ENCODE data around the gene C10orf71.

C10orf71 gene

DNA sequence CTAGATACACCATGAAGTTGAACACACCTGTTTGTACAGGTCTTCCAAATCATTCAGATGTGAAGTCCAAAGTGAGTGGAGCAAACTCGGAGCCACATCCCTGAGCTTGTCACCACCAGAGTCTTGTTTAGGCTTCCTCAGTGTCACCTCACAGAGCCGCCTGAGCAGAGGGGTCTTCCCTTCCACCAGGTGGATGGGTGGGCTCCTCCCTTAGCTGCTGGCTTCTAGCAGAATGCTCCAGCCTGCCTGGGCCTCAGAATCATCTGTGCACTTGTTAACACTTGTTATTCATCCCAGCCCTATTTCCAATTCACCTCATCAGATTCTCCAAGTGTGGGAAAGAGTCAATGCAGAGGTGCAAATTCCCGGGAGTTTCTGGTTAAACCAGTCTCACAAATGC, 32.5 kb downstream of the C10orf71 start:
- Histone ChIP-seq H3K9me3 (ENCODE audit: insufficient read depth, low read depth, low read length) (no peaks in the 10 kb centered on the region), H3K36me3 (ENCODE audit: insufficient read depth, low read depth, low read length) (no peaks in the 10 kb centered on the region), H3K27me3 (ENCODE audit: insufficient read depth, low read length) (no peaks in the 10 kb centered on the region), H3K9ac (ENCODE audit: low read depth, low read length) (no peak overlapping the region), H3K4me3 (ENCODE audit: low read length) (no peak overlapping the region), H3K4me1 (ENCODE audit: insufficient read depth, low read length) (no peaks in the 10 kb centered on the region), H3K27ac (ENCODE audit: low read length) (no peak overlapping the region)

DNA sequence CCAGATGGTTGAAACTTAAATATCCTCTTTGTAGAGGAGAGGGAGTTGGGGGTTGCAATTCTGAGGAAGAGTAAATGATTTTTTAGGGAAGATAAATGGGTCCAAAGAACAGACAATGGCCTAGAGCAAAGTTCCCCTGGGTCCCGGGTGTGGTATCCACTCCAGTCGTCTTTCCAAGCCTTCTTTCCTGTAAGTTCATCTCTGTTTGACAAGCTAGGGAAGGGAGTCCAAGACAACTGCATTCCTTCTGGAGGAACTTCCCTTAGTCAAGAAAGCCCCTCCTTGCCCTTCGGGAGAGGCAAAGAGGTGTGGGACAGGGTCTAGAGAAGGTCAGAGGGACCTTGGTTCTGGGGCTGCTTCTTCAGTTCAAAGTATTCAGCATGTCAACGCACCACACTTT, 33.4 kb downstream of the C10orf71 start:
- H3K4me1 ChIP-seq (ENCODE audit: insufficient read depth, low read length), result no peaks in the 10 kb centered on the region
- no peaks in the 10 kb centered on the region for H3K9me3 ChIP-seq (ENCODE audit: insufficient read depth, low read depth, low read length)
- no peak overlapping the region for H3K27ac ChIP-seq (ENCODE audit: low read length)
- no peak overlapping the region for H3K9ac ChIP-seq (ENCODE audit: low read depth, low read length)
- H3K4me3 ChIP-seq (ENCODE audit: low read length), result no peak overlapping the region
- no peaks in the 10 kb centered on the region for H3K27me3 ChIP-seq (ENCODE audit: insufficient read depth, low read length)
- H3K36me3 ChIP-seq (ENCODE audit: insufficient read depth, low read depth, low read length), result no peaks in the 10 kb centered on the region

DNA sequence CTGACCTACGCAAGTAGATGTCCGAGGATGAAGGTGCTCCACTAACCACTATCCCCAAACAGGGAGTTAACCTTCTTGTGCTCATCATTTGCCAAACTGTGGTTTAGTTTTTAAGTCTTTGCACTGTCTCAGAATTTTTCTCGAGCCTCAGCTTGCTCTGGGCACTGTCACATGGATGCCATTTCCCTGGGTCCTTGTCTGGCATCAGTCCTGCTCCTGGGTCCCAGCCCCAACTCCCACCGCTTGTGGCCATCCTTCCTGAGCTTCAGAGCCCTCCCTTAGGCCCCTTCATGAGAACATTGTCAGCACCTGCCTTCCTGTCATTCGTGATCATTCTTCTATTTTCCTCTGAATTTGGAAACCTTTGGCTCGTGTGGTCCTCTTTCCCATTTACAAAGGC, 33.8 kb downstream of the C10orf71 start:
- Histone ChIP-seq H3K4me3 (ENCODE audit: low read length) (no peak overlapping the region), H3K4me1 (ENCODE audit: insufficient read depth, low read length) (no peaks in the 10 kb centered on the region), H3K27ac (ENCODE audit: low read length) (no peak overlapping the region), H3K36me3 (ENCODE audit: insufficient read depth, low read depth, low read length) (no peaks in the 10 kb centered on the region), H3K9ac (ENCODE audit: low read depth, low read length) (no peak overlapping the region), H3K9me3 (ENCODE audit: insufficient read depth, low read depth, low read length) (no peaks in the 10 kb centered on the region), H3K27me3 (ENCODE audit: insufficient read depth, low read length) (no peaks in the 10 kb centered on the region)

DNA sequence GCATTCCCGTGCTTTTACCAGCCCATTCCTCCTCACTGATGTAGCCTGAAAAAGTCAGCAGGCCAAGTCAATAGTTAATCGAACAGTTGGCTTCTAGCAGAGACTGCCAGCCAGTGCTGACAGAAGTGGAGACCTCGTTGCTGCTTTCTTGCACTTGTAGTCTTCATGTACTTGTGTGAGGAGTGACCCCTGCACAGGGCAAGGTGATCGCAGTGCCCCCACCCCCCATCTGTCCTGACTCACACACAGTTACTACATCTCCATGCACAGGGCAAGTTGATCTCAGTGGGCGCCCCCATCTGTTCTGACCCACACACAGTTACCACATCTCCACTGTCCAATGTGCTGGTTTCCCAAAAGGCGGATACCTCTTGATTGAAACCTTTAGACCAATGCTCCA, 34.2 kb downstream of the C10orf71 start:
- Histone ChIP-seq H3K9ac (ENCODE audit: low read depth, low read length) (no peak overlapping the region), H3K9me3 (ENCODE audit: insufficient read depth, low read depth, low read length) (no peaks in the 10 kb centered on the region), H3K27me3 (ENCODE audit: insufficient read depth, low read length) (no peaks in the 10 kb centered on the region), H3K4me3 (ENCODE audit: low read length) (no peak overlapping the region), H3K4me1 (ENCODE audit: insufficient read depth, low read length) (no peaks in the 10 kb centered on the region), H3K36me3 (ENCODE audit: insufficient read depth, low read depth, low read length) (no peaks in the 10 kb centered on the region), H3K27ac (ENCODE audit: low read length) (no peak overlapping the region)

DNA sequence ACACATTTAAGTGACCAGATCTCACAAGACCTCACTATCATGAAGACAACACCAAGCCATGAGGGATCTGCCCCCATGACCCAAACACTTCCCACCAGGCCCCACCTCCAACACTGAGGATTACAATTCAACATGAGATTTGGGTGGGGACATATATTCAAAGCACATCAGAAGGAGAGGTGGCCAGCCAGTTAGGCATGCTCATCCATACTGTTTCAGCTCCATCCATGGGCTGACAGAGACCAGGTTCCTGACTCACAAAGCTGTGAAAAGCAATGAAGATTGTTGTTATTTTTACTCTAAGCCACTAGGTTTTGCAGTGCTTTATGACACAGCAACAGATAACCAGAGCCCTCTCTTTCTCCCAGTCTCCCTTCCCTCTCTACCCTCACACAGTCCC, 36.0 kb downstream of the C10orf71 start:
- Histone ChIP-seq H3K27ac (ENCODE audit: low read length) (no peak overlapping the region), H3K27me3 (ENCODE audit: insufficient read depth, low read length) (no peaks in the 10 kb centered on the region), H3K36me3 (ENCODE audit: insufficient read depth, low read depth, low read length) (no peaks in the 10 kb centered on the region), H3K4me1 (ENCODE audit: insufficient read depth, low read length) (no peaks in the 10 kb centered on the region), H3K9ac (ENCODE audit: low read depth, low read length) (no peak overlapping the region), H3K9me3 (ENCODE audit: insufficient read depth, low read depth, low read length) (no peaks in the 10 kb centered on the region), H3K4me3 (ENCODE audit: low read length) (no peak overlapping the region)

DNA sequence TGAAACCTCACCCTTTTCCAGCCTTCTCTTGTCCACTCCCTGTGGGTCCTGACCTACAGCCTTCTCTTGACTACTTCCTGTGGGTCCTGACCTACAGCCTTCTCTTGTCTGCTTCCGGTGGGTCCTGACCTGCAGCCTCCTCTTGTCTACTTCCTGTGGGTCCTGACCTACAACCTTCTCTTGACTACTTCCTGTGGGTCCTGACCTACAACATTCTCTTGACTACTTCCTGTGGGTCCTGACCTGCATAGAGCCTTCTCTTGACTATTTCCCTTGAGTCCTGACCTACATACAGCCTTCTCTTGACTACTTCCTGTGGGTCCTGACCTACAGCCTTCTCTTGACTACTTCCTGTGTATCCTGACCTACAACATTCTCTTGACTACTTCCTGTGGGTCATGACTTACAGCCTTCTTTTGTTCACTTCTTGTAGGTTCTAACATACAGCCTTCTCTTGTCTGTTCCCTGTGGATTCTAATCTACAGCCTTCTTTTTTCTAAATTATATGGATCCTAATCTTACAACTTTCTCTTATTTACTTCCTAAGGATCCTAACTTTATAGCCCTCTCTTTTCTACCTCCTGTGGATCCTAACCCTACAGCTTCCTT, 36.5 kb downstream of the C10orf71 start:
- H3K36me3 ChIP-seq (ENCODE audit: insufficient read depth, low read depth, low read length), result no peaks in the 10 kb centered on the region
- H3K9me3 ChIP-seq (ENCODE audit: insufficient read depth, low read depth, low read length), result no peaks in the 10 kb centered on the region
- H3K9ac ChIP-seq (ENCODE audit: low read depth, low read length), result no peak overlapping the region
- no peaks in the 10 kb centered on the region for H3K27me3 ChIP-seq (ENCODE audit: insufficient read depth, low read length)
- no peak overlapping the region for H3K4me3 ChIP-seq (ENCODE audit: low read length)
- H3K4me1 ChIP-seq (ENCODE audit: insufficient read depth, low read length), result no peaks in the 10 kb centered on the region
- no peak overlapping the region for H3K27ac ChIP-seq (ENCODE audit: low read length)

DNA sequence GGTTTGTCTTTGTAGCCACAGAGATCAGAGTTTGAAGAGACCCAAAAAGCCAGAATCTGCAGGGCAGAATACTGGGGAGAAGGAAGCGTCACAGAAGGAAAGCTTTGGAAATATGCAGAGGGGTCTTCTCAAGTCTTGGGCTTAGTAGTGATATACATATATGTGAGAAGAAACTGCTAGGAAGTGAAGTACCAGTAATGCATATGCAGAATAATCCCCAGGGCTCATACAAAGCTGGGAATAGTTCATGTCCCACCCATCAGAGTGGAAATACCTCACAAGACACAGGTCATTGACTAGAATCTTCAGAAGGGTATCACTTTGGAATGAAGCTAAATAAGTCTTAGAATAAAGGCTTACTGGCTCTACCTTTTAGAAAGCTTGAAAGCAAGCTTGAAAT, 39.6 kb downstream of the C10orf71 start:
- Histone ChIP-seq H3K27me3 (ENCODE audit: insufficient read depth, low read length) (no peaks in the 10 kb centered on the region), H3K27ac (ENCODE audit: low read length) (no peak overlapping the region), H3K36me3 (ENCODE audit: insufficient read depth, low read depth, low read length) (no peaks in the 10 kb centered on the region), H3K4me1 (ENCODE audit: insufficient read depth, low read length) (no peaks in the 10 kb centered on the region), H3K9ac (ENCODE audit: low read depth, low read length) (no peak overlapping the region), H3K4me3 (ENCODE audit: low read length) (no peak overlapping the region), H3K9me3 (ENCODE audit: insufficient read depth, low read depth, low read length) (no peaks in the 10 kb centered on the region)

DNA sequence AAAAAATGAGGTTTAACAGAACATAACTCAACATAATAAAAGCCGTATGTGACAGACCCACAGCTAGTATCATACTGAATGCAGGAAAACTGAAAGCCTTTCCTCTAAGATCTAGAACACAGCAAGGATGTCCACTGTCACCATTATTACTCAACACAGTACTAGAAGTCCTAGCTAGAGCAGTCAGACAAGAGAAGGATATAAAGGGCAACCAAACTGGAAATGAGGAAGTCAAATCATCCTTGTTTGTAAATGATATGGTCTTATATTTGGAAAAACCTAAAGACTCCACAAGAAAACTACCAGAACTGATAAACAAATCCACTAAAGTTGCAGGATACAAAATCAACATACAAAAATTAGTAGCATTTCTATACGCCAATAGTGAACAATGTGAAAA, 45.9 kb downstream of the C10orf71 start:
- Histone ChIP-seq H3K27ac (ENCODE audit: low read length) (no peak overlapping the region), H3K36me3 (ENCODE audit: insufficient read depth, low read depth, low read length) (no peaks in the 10 kb centered on the region), H3K4me1 (ENCODE audit: insufficient read depth, low read length) (no peaks in the 10 kb centered on the region), H3K9me3 (ENCODE audit: insufficient read depth, low read depth, low read length) (no peaks in the 10 kb centered on the region), H3K9ac (ENCODE audit: low read depth, low read length) (no peak overlapping the region), H3K27me3 (ENCODE audit: insufficient read depth, low read length) (no peaks in the 10 kb centered on the region), H3K4me3 (ENCODE audit: low read length) (no peak overlapping the region)

DNA sequence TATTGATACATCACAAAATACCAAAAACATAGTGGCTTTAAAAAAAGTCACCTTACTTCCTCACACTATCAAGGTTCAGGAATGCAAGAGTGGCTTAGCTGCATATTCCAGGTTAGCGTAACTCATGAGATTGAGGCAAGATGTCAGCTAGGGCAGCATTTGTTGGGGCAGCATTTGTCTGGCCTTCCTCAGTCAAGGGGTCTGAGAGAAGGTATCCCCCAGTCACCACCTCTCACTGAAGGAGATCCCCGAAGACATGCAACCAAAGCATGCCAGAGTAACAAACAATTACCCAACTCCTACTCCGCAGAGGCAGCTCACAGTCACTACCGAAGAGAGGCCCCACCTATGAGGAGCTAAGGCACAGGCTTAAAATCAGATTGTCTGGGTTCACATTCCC, 48.4 kb downstream of the C10orf71 start:
- Histone ChIP-seq H3K36me3 (ENCODE audit: insufficient read depth, low read depth, low read length) (no peaks in the 10 kb centered on the region), H3K4me3 (ENCODE audit: low read length) (no peak overlapping the region), H3K27ac (ENCODE audit: low read length) (no peak overlapping the region), H3K4me1 (ENCODE audit: insufficient read depth, low read length) (no peaks in the 10 kb centered on the region), H3K9me3 (ENCODE audit: insufficient read depth, low read depth, low read length) (no peaks in the 10 kb centered on the region), H3K27me3 (ENCODE audit: insufficient read depth, low read length) (no peaks in the 10 kb centered on the region), H3K9ac (ENCODE audit: low read depth, low read length) (no peak overlapping the region)

DNA sequence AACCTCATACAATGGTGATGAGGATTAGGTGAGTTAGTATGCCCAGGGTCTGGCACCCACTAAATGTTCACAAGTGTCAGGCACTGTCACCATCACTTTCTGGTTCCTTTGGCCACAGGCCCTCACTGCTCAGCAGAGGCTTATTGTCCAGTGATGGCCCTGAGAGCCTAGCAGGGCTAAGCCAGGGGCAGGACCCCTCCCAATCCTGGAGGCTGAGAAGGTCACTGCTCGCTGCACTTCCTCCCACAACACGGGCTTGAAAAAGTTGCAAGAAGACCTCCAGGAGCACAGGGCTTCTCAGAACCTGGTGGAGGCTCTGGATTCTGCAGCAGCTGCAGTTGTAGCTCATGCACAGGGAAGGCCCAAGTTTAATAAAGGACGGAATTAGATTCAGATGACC, 48.9 kb downstream of the C10orf71 start:
- H3K9ac ChIP-seq (ENCODE audit: low read depth, low read length), result no peak overlapping the region

DNA sequence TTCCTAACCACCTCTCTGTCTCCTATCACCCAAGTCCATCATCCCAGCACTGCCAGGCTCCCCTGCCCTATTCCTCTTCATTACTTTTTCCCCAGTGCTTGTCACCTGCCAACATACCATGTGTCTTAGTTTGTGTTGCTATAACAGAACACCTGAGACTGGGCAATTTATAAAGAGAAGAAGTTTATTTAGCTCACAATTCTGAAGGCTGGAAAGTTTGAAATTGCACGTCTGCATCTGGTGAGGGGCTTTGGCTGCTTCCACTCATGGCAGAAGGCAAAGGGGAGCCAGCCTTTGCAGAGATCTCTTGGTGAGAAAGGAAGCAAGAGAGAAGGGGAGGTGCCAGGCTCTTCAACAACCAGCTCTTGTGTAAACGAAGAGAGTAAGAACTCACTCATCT, 49.6 kb downstream of the C10orf71 start:
- H3K9me3 ChIP-seq (ENCODE audit: insufficient read depth, low read depth, low read length), result no peaks in the 10 kb centered on the region

More for the DNA sequence above, 48.9 kb downstream of the C10orf71 start:
- no peaks in the 10 kb centered on the region for H3K4me1 ChIP-seq (ENCODE audit: insufficient read depth, low read length)
- H3K27ac ChIP-seq (ENCODE audit: low read length), result no peak overlapping the region
- H3K27me3 ChIP-seq (ENCODE audit: insufficient read depth, low read length), result no peaks in the 10 kb centered on the region
- H3K36me3 ChIP-seq (ENCODE audit: insufficient read depth, low read depth, low read length), result no peaks in the 10 kb centered on the region
- no peak overlapping the region for H3K4me3 ChIP-seq (ENCODE audit: low read length)
- no peaks in the 10 kb centered on the region for H3K9me3 ChIP-seq (ENCODE audit: insufficient read depth, low read depth, low read length)

DNA sequence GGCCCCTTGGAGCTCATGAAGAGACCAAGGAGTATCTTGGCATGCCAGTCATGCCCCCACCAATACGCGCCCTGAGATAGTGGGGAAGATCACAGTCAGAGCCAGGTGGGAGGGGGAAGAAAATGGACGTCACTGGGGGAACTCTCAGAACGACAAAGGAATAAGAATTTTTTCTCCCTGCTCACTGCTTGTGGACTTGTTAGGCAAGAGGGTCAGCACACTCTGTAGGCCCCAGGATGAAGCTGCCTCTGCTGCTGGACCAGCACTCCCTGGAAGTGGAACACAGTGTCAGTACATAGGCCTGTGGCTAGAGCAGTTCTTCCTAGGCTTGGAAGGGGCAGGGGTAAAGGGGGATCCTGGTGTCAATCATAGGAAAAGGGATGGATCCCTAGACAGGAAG, 50.4 kb downstream of the C10orf71 start:
- no peaks in the 10 kb centered on the region for H3K9me3 ChIP-seq (ENCODE audit: insufficient read depth, low read depth, low read length)
- no peak overlapping the region for H3K27ac ChIP-seq (ENCODE audit: low read length)
- H3K27me3 ChIP-seq (ENCODE audit: insufficient read depth, low read length), result no peaks in the 10 kb centered on the region
- no peaks in the 10 kb centered on the region for H3K4me1 ChIP-seq (ENCODE audit: insufficient read depth, low read length)
- H3K4me3 ChIP-seq (ENCODE audit: low read length), result no peak overlapping the region
- no peaks in the 10 kb centered on the region for H3K36me3 ChIP-seq (ENCODE audit: insufficient read depth, low read depth, low read length)
- no peak overlapping the region for H3K9ac ChIP-seq (ENCODE audit: low read depth, low read length)

More for the DNA sequence above, 49.6 kb downstream of the C10orf71 start:
- Histone ChIP-seq H3K4me3 (ENCODE audit: low read length) (no peak overlapping the region), H3K36me3 (ENCODE audit: insufficient read depth, low read depth, low read length) (no peaks in the 10 kb centered on the region), H3K4me1 (ENCODE audit: insufficient read depth, low read length) (no peaks in the 10 kb centered on the region), H3K27me3 (ENCODE audit: insufficient read depth, low read length) (no peaks in the 10 kb centered on the region), H3K27ac (ENCODE audit: low read length) (no peak overlapping the region), H3K9ac (ENCODE audit: low read depth, low read length) (no peak overlapping the region)

Measured in iPS-20b (cell line).